NCI-H1105 (cell line): Measurements from ENCODE around the gene NDUFA13.
"Not testable (repeated sequence)": the region's sequence is repeated elsewhere in the genome, so short reads cannot be mapped to it uniquely, and the experiment has no call there.

Experiments used
- DNase-seq: peaks from one replicate; lab custom pipeline; 2025; lab: John Stamatoyannopoulos, UW

NDUFA13 gene

DNA sequence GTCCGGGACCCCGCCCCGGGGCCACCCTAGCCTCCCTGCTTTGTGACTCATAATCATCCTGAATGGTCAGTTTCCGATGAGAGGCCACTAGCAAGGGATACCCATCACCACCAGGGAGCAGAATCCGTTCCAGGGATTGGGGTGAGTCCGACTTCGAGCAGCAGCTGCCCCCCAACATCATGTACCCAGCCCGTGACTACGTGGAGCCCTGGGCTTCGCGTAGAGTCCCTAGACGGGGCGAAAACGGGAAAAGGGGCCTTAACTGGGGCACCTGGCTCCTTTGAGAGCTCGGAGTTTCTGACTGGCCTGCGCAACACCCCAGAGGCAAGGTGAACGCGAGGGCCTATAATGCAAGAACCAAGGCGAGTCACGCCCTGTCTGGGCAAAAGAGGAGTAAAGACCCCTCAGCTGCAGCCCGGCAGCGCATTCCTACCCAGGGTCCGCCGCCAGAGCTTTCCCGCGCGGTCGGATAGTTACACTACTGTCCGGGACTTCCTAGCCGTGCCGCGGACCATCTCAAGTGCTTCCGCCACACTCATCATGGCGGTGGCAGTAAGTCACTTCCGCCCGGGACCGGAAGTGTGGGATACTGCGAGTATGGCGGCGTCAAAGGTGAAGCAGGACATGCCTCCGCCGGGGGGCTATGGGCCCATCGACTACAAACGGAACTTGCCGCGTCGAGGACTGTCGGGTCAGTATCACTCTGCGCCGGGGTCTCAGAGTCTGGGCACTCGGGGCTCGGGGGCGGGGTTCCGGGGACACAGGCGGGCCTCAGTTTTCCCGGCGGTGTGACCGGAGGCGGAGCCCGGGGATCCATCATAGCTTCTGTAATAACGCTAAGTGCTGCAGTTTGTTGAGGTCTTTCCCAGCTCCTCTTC lies at the start of gene NDUFA13:
Gene NDUFA13, plus strand, starts transcription at position 584 of the 878 bp plus-strand sequence. Its CDS starts 14 bp downstream, at position 598.
- peak; percentile 78 for DNase-seq

DNA sequence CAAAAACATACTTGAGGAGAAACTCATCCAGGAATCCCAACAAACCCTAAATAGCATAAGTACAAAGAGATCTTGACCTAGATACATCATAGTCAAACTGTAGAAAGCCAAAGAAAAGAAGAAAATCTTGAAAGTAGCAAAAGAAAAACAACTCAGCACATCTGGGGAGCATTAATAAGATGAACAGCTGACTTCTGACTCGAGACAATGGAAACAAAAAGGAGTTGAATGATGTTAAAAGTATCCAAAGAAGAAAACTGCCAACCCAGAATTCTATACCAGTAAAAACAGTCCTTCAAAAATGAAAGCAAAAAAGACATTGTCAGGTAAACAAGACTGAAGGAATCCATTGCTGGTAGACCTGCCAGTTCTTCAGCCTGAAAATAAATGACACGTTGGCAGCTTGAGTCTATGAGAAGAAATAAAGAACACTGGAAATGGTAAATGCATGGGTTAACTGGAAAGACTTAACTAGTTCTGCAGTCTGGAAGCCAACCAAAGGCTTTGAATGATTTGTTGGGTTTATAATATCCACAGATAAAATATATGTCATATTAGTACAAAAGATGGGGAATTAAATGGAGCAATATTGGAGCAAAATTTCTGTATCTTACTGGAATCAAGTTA lies 47.5 kb upstream of the NDUFA13 start:
- DNase-seq, result no peak

DNA sequence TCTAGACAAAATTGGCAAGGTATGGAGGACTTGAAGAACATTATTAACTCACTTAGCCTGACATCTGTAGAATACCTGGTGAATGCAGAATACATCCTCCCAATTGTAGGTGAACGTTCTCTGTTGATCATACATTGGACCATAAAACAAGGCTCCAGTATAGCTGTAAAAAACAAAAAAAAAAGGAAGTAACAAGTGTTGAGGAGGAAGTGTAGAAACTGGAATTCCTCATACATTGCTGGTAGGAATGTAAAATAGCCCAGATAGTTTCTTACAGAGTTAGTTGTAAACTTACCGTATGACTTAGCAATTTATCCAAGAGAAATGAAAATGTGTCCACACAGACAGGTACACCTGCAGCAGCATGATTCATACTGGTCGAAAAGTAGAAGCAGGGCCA lies 45.4 kb upstream of the NDUFA13 start:
- DNase-seq, result no peak

DNA sequence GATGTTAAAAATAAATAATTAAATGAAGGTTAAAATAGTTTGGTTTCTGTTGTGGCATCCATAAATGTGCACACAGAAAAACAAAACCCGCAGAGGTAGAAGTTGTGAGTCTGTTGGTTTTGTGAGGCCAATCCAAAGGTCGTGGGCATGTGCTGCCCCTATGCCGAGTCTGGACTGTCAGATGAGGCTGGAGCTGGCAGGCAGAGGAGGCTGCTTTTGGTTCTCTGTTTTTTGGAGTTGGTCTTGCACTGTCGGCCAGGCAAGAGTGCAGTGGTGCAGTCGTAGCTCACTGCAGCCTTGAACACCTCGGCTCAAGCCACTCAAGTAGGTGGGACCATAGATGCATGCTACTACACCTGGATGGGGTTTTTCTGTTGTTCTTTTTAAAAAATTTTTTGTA lies 44.3 kb upstream of the NDUFA13 start:
- no peak for DNase-seq

DNA sequence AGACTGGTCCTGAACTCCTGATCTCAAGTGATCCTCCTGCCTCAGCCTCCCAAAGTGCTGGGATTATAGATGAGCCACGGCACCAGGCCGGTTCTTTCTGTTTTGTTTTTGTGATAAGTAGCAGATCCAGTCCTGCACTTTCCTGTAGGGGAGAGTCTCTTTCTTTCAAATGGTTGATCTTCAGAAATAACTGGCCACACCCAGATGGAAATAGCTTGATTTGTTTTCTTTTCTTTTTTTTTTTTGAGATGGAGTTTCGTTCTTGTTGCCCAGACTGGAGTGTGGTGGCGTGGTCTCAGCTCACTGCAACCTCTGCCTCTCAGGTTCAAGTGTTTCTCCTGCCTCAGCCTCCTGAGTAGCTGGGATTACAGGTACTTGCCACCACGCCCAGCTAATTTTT lies 43.9 kb upstream of the NDUFA13 start:
- not testable (repeated sequence) for DNase-seq

DNA sequence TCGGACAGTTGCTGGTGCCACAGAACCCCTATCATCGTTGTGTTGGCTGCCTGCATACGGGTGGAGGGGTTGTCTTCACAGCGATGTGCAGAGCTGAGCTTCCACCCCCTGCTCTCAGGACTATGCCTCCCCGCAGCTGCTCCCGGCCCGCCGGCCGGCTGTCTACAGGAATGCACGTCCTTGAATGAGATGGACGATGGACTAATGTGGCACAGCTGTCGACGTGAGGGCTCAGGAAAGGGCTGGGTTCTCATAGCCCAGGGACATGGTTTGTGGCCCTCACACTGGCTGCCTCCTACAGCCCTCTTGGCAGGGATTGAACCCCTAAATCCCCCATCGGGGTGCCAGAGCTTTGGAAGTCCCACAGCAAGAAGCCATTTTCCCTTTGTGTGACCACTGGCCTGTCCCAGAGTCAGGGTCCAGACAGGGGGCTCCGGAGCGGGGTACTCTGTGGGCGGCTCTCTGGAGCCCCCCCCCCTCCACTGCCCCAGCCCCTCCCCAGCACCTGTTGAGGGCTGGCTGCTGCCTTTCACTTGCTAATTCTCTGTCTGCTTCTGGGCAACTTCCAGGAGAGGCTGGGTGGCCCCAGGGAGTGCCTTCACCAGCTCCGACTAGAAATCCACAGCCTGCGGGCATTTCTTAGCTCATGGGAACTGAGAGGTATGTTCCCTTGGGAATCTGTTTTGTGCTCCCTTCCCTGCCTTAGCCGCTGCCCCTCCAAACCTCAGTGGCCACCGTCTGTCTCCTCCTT lies 40.8 kb upstream of the NDUFA13 start:
- DNase-seq, result no peak

DNA sequence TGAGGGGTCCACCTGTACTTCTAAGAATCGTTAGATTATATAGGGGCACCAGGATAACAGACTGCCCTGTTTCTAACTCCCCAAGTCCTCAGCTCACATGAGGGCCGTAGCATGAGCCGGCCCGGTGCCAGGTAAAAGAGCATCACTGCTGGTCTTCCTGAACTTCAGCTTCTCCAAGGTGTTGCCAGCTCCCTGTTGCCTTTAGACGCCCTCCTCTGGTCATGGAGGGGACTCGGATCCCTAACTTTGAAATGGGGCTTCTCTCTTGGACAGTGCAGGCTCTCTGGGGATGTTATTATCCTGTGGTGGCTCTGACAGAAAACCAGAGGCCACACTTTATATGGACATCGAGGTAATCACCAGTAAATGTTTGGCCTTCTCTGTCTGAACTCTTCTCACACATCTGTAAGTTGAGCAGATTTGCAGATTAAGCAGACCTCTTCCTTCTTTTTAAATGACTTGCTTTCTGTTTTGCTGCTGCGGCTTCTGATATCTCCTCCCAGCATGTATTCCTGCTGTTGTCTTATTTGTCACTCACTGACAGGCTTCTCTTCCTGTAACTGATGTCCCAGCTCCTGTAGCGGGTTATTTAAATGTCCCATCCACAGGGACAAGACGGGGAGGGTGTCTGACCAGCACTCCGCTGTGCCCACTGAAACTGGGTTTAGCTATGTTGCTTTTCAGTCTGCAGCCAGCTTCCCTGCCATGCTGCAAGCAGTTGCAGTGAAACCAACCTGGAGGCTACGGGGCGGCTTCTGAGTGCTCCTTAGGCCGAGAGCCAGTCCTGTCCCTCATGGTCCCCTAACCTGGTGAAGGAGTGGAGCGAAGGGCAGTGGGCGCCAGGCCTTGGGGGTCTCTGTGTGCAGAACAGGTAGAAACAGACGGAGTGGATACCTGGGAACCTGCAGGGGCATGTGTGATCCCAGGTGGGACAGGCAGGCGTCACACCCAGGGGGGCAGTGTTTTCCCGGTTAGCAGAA lies 39.9 kb upstream of the NDUFA13 start:
- no peak for DNase-seq

DNA sequence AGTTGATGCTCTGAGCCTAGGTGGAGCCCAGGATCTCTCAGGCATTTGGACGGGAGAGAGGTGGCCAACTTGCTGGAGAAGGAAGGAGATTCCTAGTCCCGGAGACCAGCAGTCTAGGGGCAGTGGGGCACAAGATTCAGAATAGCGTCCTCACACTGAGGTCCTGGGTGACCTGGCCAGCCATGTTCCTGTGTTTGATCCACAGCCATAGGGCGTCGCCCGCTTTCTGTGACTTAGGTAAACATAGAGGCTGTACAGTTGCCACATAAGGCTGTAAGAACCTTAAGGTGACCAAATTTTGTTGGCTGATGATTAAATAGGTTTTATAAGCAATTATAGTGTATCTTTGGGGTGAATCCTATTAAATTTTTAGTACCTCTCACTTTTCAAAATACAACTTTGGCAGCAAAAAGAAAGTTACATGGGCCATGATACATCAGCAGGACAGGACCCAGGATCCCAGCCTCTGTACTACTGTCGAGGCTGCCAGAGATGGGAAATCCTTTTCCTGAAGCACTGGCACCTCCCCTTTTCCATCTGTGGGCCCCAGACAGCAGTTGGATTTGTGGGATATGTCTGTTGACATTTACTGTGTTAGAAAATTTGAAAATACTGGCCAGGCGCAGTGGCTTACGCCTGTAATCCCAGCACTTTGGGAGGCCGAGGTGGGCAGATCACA lies 38.2 kb upstream of the NDUFA13 start:
- DNase-seq, result no peak

DNA sequence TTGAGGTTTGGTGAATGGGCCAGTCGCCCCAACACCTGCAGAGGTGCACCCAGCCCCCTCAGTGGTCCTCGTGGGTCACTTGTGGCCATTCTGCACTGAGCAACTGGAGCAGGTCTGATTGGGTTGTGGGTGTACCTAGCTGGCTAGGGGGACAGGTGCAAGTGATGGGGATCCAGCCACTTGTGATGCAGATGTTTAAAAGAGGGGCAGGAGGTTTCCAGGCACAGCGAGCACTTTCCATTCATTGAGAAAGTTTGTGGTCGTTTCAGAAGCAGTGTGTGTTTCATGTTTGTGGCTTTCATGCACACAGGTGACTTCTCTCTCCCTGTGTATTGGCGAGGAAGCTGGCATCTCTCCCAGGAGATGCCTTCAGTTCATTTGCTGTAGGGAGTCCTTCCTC lies 35.3 kb upstream of the NDUFA13 start:
- DNase-seq, result no peak

DNA sequence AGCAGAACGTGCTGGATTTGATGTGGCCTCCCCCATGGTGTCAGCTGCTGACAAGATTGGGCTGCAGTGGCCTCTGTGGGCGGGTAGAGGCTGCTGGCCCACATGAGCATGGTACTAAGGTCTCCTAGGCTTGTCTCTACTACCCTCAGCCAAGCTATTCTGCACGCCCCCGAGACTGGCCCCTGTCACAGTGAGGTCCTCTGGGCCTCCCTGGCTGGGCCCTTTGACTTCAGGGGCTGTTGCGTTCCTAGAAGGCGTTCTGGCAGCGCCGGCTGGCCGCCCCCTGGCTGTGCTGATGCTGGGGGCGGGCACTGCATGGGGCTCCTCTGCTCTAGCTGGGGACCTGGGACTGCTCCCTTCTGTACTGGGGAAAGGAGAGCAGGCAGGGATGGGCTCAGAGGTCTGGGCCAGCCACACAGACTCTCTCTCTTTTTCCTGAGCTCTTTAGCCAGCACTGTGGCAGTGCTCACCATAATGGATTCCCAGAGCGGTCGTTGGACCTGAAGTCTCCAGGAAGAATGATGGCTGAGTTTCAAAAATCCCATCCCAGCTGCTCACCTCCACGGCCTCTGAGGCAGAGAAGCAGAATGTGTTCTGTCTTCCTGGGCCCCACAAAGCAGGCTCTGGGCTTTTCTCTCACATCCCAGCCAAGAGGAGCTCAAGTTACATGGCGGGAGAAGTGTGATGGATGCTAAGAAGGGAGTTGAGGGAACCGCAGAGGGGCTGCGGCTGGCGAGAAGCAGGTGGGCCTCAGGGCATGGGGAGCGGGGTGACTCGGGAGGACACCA lies 33.0 kb upstream of the NDUFA13 start:
- DNase-seq, result no peak

DNA sequence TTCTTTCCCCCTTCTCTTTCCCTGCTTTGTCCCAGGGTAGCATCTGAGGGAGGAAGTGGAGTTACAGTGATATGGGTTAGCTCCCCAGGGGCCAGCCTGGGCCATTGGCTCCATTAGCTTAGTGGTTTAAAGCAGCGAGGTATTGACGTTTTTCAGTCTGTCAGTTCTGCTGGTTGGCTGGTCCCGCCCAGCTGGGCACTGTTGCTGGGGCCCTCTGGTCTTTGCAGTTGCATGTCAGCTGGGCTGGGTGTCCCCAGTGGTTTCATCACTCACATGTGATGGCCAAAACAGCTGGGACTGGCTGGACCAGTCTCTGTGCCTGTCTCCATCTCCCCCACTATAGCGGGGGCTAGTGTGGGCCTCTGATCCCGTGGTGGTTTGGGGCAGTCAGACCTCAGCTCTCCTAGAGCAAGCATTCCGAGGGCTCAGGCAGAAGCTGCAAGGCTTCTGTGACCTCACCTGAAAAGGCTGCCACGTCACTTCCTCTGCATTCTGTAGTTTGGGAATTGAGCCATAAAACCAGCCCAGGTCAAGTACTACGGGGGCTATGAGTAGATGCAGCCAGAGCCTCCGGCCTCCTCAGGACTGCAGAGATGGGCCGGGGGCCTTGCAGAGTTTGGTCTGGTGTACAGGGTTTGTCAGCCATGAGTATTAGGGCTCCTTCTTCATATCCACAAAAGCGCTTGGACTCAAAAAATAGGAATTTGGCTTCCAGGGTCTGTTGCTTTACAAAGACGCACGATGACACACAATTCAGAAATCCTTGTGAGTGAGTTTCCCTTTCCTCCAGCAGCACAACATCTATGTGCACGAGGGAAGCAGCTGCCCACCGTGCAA lies 30.6 kb upstream of the NDUFA13 start:
- no peak for DNase-seq

DNA sequence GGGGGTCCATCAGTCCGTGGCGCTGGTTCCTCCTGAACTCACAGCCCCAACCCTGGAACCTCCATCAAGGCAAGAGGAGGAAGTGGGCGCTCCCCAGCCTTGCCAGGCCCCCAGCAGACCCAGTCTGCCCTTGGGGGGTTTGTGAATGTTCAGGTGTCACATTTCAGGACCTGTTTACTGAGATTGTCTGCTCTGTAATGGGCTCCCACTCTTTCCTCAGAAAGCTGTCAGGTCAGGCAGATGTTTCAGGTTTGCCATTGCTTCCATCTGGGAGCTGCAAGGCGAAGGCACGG lies 30.1 kb upstream of the NDUFA13 start:
- no peak for DNase-seq

DNA sequence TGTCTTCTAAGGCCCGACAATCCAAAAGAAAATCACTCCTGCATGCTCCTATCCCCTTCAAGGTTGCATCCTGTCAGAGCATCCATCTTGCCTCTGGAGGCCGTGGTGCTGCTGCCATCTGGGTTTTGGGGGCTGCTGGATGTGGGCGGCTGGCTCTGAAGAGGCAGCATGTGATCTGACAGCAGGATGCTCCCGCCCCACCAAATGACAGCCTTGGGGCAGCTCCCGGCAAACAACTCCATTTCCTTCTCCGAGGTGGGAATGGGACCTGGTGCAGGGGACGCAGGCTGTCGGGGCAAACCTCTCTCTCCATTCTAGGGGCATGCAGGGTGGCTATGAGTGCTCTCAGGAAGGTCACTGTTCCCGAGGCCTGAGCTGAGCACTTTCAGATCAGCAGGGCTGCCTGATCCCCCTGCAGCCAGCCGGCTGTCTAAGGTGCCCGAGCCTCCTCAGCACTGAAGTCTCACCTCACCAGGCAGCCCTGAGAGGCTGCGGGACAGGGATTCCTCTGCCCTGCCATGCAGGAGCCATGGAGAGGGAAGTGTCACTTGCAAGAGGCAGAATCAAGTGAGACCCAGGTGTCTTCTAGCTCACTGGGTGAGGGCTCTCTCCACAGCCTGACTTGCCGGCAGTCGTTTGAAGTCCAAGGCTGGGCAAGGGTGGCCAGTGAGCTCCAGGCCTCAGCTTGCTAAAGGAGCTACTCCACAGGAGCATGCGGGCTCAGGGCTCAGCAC lies 29.5 kb upstream of the NDUFA13 start:
- DNase-seq, result no peak

DNA sequence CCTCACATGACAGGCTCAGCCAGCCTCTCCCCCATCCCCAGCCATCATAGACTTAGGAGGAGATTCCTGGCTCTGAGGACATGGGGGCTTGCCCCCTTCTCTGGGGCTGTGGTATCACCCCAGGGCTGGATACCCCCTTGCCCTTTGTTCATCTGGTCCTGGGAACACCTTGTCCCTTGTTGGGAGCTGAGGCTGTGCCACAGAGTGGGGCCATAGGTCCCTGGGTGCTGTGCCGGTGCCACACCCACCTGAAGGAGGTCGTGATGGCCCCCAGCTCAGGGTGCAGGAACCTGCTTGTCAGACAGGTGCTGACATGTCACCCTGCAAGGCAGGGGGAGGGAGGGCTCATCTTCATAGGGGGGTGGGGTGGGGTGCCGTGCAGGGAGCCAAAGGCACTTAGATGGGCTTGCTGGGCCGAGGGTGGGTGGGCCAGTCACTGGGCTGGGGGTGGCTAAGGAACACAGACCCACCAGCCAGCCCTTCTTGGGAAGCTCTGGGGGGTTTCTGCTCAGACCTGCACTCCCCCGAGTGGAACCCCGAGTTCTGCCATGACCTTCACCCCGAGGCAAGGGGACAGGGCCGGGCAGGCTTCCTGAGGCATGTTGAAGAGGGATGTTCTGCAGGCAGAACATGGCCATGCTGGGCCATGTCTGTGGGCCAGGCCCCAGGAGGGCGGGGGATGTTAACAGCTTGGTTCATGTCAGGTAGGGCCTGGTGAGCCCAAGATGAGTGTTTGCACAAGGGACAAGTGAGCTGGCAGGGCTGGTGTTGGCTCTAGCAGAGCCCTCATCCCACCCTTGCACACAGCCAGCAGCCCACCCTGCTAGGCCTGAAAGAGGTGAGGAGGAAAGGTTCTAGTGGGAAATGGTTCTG lies 28.7 kb upstream of the NDUFA13 start:
- no peak for DNase-seq

DNA sequence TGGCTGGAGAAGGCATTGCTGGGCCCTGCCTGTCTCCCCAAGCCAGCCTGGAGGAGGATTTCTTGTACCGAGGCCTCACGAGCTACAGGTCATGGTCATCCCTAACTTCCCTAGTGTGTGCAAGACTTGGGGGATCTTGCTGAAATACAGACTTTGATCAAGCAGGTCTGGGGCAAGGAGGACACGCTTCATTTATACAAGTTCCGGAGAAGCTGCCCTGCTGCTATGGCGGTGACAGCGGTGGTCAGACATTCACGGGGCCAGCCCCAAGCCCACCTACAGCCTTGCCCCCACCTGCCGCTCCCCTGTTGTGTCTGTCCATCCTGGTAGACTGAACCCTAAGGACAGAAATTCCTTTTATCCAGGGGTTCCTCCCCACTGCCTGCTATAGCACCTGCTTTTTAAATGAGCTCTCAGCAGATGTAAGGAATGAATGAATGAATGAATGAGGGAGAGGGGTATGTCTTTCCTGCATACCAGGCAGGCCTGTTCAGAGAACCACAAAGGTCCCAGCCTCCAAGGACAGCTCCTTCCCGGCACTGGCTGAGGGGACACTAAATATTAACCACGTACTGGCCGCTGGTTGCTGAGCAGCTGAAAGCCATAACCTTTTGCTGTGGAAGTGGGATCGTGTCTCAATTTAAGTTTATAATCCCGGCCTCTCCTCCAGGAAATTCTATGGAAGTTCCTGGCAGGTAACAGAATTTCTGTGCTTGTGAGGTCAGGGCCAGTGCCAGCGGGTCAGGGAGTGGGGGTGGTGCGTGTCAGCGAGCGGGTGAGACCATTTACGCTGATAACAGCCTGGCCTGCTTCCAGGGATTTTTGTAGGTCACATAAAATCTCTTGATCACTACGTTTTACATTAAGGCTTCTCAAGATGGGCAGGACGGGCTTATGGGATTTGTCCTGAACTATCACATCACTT lies 27.8 kb upstream of the NDUFA13 start:
- no peak for DNase-seq

DNA sequence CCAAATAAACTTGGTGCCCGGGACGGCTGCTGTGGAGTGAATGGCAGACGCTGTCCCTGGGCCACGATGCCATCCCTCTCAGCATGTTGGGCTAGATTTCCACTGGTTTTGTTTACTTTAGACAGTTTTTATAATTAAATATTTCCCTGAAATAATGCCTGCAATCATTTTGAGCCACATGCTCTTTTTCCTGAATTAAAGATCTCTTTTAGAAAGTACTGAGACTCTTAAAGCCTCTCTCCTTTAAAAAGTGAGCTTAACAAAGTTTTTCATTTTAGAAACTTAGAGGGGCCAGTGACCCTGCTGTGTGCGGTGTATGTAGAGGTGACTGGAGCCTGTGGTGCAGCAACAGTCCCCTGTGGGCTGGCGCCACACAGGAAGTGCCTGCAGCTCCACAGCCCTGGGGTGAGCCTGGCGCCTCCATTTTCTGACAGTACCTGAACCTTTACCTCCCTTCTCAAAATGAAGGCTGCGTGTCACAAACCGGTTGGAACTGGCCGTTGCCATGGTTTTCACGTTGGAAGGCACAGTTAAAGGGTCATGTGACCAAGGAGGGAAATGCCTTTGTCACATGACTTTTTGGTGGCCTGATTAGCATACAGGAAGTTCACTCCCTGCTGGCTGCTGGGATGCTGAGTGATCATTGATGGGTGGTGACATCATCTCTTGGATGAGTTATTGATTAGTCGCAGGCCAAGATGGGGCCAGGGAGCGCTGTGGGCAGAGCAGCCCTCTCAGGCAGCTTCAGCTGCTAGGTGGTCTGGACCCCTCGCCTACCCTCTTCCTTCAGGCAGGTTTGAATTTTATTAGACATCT lies 26.9 kb upstream of the NDUFA13 start:
- DNase-seq, result peak; percentile 89
